Gastrocnemius medialis (tissue), 4 donors: ENCODE results near the gene SCT.

Source experiments
- CTCF ChIP-seq, 5 experiments: fragments of 450-650 bp in 3 of 5; fragments of 200-600 bp in 2 of 5; sonication (generic) in 2 of 5; IDR thresholded peaks in 4 of 5; conservative IDR thresholded peaks in 1 of 5; 1 replicate in 4 of 5; 2 replicates in 1 of 5; pipeline ENCODE4 v1.5.1; 2016 to 2019; ENCODE audit warnings: antibody characterized with exemption in 5 of 5, mild to moderate bottlenecking in 3 of 5, moderate library complexity in 3 of 5
- POLR2A ChIP-seq, 2 donors: fragments of 450-650 bp; IDR thresholded peaks; one replicate each; pipeline ENCODE4 v1.6.1; 2017; ENCODE audit warnings: antibody characterized with exemption in 2 of 2, mild to moderate bottlenecking in 2 of 2, moderate library complexity in 2 of 2

- TF ChIP-seq POLR2A (IDR thresholded peaks at IDR 0.05) (no peak), CTCF (IDR thresholded peaks at IDR 0.05 in 4 of 5, conservative IDR thresholded peaks at IDR 0.05 in 1 of 5) (no peak)
Observed at GRCh38 chr11:608791-609251, 18.2 kb downstream of the SCT start.
